Measurements from ENCODE around the gene RAB7B. TPM values are rescaled to one million over a fixed set of nuclear protein-coding genes. Genes with fewer than 3 reads are reported as not detected.
"Not testable (repeated sequence)": the region's sequence is repeated elsewhere in the genome, so short reads cannot be mapped to it uniquely, and the experiment has no call there.

RAB7B gene, protein sequence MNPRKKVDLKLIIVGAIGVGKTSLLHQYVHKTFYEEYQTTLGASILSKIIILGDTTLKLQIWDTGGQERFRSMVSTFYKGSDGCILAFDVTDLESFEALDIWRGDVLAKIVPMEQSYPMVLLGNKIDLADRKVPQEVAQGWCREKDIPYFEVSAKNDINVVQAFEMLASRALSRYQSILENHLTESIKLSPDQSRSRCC
- polyA plus RNA-seq (ENCODE audit: insufficient read length in 10 of 10): 10 to 100 TPM in 4 of 10 donors, 1 to 10 TPM in 6; 7.9 to 16.2 (median 9.2) TPM
- long read RNA-seq, donor 1, partial matches to known transcripts: 0 of 1 reads
- long read RNA-seq, donor 1, other reads (novel, unspliced or antisense): 0 of 1 reads
- long read RNA-seq, donor 2, partial matches to known transcripts: 0 of 2 reads
- long read RNA-seq, donor 2, other reads (novel, unspliced or antisense): 0 of 2 reads
- long read RNA-seq, donor 3: 0 reads
- long read RNA-seq, donor 4, partial matches to known transcripts: 0 of 3 reads
- long read RNA-seq, donor 4, other reads (novel, unspliced or antisense): 0 of 3 reads
- long read RNA-seq, donor 5, partial matches to known transcripts: 0 of 1 reads
- long read RNA-seq, donor 5, other reads (novel, unspliced or antisense): 0 of 1 reads
- long read RNA-seq, donor 6, partial matches to known transcripts: 0 of 2 reads
- long read RNA-seq, donor 6, other reads (novel, unspliced or antisense): 0 of 2 reads
- long read RNA-seq, donor 7, partial matches to known transcripts: 0 of 1 reads
- long read RNA-seq, donor 7, other reads (novel, unspliced or antisense): 0 of 1 reads
- long read RNA-seq, donor 8, partial matches to known transcripts: 0 of 4 reads
- long read RNA-seq, donor 8, other reads (novel, unspliced or antisense): 0 of 4 reads
- long read RNA-seq, donor 9: 0 reads

DNA sequence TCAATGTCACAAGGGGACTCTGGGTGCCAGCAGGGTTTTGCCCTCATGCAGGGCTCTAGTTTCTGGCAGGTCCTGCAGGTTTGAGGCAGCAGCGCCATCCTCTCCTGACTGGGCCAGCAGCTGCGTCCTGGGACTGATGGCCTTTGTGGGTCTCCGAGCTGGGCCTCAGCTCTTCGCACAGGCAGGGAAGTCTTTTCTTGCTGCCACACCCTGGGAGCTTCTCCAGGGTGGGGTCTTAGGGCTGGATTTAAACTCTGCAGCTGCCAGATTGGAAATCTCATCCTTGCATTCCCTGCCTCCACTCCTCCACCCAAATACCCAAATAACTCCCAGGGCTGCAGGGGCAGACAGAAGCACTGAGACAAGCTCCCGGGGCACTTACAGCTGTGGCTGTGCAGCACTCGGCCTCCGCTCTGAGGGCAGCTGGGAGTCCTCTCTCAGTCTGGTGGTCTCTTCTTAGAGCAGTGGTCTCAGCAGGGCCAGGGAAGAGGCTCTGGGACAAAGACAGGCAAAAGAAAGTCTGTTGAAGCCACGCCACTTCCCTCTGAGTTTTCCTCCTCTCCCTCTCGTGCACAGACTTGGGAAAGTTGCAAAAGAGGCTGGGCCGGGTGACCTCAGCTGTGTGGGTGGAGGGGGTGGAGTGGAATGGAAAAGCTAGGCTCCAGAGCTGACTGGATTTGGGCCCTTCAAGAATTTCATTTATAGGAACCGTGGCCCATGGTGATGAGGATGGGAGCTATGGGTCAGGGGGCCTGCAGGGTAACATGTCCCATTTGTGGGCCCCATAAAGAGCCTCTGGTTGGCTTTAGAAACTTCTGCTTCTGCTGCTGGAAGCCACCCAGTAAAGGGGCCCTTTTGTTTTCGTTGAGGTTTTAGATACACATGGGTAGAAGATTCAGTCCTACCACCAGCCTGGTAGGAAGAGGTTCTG, at the start of gene RAB7B:
RAB7B (minus strand) TSS at position 525 of the 931 bp plus-strand sequence. CDS start 9,260 bp downstream, outside the sequence.
- DNase-seq: peak; percentile 79 to 93 (median 79)

DNA sequence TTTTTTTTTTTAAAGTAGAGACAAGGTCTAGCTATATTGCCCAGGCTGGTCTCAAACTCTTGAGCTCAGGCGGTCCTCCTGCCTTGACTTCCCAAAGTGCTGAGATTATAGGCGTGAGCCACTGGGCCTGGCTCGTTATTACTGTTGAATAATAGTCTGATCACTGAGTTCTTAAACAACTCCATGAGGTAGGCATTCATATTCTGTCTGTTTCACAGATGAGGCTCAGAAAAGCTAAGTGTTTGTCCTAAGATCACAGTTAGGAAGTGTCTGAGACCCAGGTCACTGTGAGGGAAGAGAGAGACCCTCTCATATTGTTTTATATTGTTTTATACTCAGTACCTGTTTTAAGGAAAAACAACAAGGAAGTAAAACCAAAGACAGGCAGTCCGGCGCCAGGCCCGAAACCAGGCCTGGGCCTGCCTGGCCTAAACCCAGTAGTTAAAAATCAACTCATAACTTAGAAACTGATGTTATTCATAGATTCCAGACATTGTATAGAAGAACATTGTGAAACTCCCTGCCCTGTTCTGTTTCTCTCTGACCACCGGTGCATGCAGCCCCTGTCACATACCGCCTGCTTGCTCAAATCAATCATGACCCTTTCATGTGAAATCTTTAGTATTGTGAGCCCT, 49.2 kb upstream of the RAB7B start:
- not testable (repeated sequence) for DNase-seq

DNA sequence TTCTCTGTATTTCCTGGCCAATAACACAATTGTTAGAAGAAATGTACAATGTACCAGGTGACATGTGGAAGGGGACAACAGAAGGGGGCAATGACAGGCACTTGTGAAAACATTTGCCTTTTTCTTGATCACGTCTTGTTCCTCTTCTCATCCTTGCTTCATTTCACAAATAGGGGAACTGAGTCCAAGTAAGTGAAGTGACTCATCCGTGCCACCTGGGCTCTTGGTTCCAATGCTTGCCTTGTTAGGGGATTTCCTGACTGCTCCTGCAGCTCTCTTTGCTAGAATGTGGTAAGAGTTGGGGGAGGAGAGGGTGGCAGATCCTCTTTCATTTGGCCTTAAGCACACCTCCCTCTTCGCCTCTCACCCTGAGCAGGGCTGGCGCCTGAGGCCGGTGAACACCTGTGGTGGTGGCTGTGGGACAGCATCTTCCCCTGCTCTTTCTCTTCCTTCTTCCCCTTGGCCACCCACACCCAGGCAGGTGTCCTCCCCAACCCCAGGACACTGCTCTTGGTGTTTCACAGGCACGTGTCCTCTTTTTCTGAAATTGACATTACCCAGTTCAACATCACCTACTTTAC, 47.5 kb upstream of the RAB7B start:
- DNase-seq: no peak

GRCh38 chr1:206049919-206050600, 46.9 kb upstream of the RAB7B start:
- no peak for DNase-seq

DNA sequence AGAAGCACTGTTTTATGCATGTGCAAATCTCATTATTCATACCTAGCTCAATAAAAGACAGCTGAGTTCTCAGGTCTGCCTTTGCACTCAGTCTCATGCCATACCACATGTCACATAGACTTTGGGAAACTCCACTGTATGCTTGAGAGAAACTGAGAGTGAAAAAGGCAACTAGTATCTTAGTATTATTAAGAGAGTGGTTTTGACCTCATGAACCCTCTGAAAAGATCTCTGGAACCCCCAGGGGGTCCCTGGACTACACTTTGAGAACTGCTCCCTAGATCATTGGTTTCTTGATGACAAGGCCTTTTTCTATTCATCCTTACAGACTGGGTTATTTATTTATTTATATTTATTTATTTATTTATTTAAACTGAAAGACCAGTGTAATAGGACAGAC, 46.1 kb upstream of the RAB7B start:
- no peak for DNase-seq

DNA sequence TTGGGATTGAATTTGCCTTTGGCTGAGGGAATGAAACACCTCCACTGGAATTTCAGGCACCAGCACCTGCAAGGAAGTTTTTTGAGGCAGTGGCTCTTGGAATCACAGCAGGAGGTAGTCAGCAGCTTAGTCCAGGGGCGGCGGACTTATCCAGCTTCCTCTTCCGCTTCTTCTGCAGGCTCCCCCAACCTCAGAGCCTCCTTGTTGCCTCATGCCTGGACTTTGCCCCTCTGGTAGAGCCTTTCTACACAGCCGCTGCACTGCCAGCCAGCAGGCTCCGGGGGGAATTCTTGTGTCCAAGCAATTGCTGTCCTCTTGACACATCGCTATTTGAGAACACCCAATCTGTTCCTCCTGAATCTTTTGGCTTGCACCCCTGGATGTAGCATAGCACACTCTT, 45.4 kb upstream of the RAB7B start:
- no peak for DNase-seq

DNA sequence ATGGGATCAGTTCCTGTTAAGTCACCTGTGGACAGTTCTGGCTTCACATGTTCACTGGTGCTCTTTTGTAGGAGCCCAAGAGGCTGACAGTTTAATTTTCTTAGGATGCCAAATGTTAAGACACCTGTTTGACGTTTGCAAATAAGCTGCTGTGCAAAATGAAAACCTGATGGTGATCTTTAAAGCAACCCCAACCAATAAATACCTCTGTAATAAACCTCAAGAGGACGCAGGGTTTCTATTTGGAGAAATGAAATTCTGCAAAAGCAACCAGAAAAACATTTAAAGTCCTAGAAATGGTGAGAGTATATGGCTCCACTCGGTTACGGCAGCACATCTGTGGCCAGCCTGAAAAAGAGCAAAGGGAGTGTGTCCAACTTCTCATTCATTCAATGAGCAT, 44.1 kb upstream of the RAB7B start:
- no peak for DNase-seq

DNA sequence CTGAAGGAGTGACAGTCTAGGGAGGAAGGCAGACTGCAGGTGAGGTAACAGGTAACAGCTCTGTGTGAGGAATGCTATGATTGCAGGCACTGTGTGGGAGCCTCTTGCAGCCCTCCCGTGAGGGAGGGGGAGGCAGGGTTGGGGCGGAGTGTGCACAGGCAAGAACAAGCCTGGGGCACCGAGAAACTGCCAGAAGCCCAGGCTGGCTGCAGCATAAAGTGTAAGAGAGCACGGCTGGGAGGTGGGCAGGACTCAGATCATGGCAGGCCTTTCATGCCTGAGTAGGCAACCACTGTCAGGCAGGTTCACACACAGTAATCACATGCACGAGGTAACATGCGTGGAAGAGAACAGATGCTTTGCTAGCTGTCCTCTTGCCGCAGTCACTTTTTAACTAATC, 38.4 kb upstream of the RAB7B start:
- no peak for DNase-seq

DNA sequence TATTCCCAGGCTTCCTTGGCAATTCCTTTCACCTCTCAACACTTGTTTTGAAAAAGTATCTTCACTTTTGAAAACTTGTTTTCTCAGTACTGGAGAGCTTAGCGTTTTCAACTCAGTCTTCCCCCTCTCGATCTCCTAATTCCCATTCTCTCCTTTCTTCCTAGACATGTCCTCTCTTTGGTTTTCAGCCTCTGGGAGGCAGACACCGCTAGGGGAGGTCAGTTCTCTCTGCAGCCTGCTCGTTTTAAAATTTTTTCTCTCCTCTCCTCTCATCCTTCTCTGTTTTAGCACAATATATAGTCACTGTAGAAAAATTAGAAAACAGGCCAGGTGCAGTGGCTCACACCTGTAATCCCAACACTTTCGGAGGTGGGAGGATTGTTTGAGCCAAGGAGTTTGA, 37.1 kb upstream of the RAB7B start:
- DNase-seq: no peak

GRCh38 chr1:206039046-206039973, 36.1 kb upstream of the RAB7B start:
- no peak for DNase-seq

- no peak for DNase-seq
Observed at GRCh38 chr1:206037581-206037980, 34.4 kb upstream of the RAB7B start.

DNA sequence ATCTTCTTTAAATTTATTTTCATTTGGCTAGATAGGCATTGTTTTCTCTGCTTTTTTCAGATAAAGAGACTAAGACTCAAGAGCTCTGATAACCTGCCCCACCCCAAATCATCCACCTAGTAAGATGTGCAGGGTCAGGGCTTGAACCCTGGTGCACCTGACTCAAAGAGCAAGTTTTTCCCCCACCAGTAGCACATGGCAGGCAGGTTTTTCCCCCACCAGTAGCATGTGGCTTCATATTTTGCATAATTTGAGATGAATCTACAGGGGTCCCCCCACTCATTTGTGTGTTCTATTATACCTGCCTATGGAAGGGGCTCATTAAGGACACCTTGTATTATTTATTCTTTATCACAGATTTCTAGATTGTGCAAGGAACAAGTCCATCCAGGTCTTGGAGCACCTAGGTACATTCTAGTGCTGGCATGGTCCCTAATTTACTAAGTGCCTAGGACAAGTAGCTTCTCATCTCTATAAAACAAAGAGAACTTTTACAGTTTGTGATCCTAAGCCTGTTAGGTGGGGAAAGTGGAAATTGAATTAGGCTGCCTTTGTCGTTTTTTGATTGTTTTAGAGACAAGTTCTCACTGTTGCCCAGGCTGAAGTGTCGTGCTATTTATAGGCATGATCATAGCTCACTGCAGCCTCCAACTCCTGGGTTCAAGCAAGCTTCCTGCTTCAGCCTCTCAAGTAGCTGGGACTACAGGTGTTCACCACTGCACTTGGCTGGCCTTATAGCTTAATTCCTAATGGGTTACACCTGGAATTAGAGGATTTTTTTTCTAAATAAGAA, 33.7 kb upstream of the RAB7B start:
- no peak for DNase-seq

- DNase-seq: no peak
Observed at GRCh38 chr1:206035027-206035426, 31.8 kb upstream of the RAB7B start.

DNA sequence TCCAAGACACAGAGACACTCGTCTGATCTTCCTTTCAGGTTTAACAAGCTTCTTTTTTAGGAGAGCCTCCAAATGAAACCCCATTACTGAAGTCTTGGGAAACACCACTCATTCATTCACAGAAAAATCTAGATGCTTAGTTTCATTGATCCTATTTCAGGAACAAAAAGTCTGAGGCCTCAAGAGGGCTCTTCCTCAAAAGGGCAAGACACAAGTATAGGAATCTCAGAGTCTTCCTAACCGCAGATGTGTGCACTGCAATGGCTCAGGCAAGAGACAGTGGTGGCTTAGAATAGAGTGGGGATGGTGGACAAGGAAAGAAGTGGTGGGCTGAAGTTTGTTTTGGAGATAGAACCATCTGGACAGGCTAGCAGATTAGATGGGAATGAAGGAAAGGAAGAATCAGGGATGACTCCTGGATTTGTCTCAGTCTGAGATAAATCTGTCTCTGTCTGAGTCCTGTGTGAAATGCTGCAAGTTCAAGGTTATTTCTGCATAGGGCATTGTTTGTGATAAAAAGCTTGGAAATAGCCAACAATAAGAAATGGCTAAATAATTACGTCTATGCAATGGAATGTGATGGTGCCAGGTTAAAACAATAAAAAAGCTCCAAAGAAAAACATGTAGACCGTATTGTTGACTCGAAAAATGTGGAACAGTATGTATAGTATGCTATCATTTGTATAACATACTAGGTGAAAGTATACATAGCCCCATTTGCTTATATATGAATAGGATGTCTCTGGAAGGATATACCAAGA, 29.4 kb upstream of the RAB7B start:
- no peak for DNase-seq

DNA sequence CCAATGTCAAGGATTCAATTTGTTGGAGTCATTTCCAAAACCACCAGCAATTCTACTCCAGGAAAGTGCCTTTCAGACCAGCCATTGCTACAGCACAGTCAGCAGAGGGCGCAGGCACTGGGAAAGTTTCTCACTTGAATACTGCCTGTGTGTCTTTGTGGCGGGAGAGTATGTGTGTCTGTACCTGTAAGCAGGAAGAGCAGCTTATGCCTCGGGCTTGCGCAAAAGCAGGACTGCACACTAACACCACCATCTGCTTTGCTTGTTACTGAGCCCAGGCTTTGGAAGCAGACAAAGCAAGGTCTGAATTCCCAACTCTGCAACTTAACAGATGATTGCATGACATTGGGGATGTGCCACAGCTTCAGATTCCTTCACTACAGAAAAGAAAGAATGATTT, 27.5 kb upstream of the RAB7B start:
- DNase-seq: peak; percentile 41 to 85 (median 69)

GRCh38 chr1:206030191-206030590, 27.0 kb upstream of the RAB7B start:
- DNase-seq: no peak

GRCh38 chr1:206029484-206029883, 26.3 kb upstream of the RAB7B start:
- DNase-seq: peak in 1 of 3 donors; percentile 52
